SK-N-DZ (cell line): ENCODE measurements around the gene UBA7.
"Not testable (repeated sequence)": the region's sequence is repeated elsewhere in the genome, so short reads cannot be mapped to it uniquely, and the experiment has no call there.

Experiments used
- DNase-seq: peaks from one replicate; pipeline ENCODE4 v3.0.0-alpha.2; 2015; ENCODE audit warnings: low spot score

The UBA7 gene

DNA sequence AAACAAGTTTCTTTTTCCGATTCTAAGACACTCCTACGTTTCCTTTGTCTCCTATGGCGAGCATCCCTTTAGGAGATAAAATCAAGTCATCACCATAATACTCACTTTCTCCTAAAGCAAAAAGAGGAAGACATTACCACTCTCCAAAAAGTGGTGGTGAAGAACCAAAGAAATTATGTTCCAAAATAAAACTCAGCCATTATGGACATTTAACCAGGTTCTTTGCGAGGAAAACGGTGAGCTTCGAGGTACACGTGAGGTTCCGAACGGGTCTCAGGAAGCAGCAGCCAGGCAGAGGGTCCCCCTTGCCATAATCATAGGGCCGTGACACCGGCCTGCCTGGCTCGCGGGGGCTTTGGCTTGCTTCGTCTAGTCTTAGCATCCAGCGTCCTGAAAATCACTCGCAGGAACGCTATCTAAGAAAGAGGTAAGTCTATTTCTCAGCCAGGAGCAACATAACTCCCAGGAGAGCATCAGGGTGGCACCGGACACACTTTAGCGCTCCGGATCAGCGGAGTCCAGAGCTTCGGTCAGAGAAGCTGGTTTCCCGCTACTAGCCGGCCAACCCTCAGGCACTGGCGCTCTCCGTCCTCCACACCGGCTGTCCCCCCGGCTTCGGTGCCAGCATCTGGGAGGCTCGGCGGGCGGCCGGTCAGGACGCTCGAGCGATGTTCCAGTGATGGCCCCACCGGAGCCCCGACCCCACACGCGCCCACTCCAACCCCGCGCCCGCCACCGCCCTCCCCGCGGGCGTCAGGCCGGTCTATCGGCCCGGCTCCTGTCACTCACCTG lies 28.0 kb downstream of the UBA7 start:
- no peak for DNase-seq

DNA sequence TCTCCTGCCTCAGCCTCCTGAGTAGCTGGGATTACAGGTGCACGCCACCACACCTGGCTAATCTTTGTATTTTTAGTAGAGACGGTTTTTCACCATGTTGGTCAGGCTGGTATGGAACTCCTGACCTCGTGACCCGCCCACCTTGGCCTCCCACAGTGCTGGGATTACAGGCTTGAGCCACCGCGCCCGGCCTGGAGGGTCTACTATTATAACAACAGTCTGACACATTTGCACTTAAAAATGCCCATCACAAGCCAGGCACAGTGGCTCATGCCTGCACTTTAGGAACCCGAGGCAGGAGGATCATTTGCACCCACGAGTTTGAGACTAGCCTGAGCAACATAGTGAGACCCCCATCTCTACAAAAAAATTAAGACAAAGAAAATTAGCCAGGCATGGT lies 31.5 kb downstream of the UBA7 start:
- DNase-seq, result not testable (repeated sequence)

DNA sequence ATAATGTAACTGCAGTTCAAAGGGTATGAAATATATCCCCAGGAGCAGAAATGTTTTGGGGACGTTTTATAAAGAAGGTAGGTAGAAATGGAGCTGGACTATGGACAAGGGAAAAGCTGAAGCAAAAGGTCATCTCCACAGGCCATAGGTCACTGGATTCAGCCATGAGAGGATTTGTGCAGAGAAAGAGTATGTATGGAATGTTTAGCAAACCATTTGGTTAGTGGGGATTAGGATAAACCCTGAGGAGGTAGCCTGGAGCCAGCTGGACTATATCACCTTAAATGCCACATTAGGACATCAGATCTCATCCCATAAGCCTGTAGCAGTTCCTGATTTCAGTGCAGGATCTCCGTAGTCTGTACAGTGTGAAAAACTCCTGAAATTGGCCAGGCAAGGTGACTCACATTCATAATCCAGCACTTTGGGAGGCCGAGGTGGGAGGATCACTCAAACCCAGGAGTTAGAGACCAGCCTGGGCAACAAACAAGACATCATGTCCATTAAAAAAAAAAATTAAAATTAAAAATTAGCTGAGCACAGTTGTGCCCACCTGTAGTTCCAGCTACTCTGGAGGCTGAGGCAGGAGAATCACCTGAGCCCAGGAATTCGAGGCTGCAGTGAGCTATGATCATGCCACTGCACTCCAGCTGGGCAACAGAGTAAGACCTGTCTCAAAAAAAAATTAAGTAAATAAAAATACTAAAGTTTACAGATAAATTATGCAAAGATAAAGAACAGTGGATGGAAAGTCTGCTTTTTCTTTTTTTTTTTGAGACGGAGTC lies 32.1 kb downstream of the UBA7 start:
- no peak for DNase-seq

DNA sequence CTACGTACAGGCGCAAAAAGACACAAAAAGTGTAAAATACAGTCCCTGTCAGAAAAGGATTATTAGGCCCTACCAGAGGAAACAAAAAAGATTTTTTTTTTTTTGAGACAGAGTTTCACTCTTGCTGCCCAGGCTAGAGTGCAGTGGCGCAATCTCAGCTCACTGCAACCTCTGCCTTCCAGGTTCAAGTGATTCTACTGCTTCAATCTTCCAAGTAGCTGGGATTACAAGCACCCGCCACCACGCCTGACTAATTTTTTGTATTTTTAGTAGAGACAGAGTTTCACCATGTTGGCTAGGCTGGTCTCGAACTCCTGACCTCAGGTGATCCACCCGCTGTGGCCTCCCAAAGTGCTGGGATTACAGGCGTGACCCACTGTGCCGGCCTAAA lies 32.8 kb downstream of the UBA7 start:
- not testable (repeated sequence) for DNase-seq

DNA sequence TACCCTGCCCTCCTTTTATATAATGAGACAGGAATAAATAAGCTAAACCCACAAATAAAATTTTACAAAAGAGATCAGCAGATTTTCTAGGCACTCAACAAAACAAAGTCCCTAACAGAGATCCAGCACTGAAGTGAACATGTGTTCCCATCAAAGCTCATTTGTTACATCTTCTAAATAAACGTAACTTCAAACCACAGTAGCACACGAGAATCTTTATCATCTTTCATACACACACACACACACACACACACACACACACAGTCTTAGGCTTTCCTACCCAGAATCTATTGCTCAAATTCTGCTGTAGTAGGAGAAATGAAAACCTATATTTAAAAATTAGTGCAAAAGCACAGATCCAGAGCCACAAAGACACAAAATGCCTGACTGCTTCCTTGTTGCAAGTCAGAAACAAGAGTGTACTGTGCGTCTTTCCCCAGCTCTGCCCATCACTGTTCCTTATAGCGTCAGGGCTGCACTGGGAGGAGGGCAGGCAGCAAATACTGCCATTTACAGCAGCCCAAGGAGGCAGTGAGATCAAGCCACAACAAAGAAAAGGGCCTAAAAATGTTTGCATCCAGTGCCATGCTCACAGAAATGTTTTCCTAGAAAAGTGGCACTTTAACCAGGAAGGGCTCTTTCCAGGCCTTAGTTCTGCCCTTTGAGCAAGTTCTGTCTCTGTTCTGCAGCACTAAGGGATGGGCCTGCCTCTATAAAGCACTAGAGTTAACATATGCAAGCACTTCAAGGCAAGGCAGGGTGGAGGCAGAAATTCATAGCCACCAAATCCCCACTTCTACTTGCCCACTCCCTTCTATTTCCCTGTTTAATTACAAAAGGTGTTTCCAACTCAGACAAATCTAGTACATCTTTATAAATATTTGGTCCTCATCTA lies 33.4 kb downstream of the UBA7 start:
- no peak for DNase-seq

DNA sequence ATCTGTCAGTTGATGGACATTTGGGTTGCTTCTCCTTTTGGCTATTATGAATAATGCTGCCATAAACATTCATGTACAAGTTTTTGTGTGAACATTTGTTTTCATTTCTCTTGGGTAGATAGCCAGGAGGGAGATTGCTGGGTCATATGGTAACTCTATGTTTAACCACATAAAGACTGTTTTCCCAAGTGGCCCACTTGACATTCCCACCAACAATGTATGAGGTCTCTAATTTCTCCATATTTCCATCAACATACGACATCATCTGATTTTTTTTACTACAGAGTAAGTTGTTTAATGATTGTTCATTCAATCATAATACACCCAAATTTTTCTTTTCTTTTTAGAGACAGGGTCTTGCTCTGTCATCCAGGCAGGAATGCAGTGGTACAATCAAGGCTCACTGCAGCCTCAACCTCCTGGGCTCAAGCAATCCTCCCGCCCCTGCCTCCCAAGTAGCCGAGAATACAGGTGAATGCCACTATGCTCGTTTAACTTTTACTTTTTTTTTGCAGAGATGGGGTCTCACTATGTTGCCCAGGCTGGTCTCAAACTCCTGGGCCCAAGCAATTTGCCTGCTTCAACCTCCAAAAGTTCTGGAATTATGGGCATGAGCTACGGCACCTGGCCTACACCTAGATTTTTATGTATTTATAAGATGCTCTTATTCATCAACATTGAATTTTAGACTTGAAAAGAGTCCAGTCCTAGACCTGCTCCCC lies 34.2 kb downstream of the UBA7 start:
- DNase-seq, result no peak

DNA sequence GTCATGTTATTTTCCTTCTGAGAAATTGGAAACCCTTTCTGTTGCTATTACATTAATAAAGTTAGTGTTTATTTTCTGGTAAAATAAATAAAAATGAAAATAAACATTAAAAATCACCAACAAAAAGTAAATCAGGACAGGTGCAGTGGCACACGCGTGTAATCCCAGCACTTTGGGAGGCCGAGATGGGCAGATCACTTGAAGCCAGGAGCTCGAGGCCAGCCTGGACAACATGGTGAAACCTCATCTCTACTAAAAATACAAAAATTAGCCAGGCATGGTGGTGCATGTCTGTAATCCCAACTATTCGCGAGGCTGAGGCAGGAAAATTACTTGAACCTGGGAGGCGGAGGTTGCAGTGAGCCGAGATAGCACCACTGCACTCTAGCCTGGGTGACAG lies 37.7 kb downstream of the UBA7 start:
- not testable (repeated sequence) for DNase-seq

DNA sequence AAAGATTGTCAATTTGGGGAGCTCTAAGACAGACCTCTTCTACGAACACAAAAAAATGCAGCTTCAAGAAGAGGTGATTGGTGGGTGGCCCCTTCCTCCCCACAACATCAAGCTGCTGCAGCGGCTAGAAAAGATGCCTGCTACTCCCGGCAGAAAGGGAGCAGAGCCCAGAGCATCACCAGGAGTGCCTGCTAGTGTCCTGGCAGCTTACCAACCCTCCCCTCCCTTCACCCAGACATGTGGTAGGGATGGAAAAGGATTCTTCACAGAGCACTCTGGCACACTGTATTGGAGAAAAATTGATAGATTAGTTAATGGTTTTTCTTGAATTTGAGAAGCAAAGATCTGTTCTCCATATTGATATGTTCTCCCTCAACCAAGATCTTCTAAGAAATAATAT lies 38.2 kb downstream of the UBA7 start:
- no peak for DNase-seq

DNA sequence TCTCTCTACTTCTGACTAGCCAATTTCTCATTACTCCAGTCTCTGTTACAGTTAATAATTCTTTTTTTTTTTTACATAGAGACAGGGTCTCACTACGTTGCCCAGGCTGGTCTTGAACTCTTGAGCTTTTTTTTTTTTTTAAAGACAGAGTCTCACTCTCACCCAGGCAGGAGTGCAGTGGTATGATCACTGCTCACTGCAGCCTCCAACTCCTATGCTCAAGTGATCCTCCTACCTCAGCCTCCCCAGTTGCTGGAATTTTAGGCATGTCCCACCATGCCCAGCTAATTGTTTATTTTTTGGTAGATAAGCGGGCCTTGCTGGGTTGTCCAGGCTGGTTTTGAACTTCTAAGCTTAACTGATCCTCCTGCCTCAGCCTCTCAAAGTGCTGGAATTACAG lies 41.0 kb downstream of the UBA7 start:
- DNase-seq, result no peak

DNA sequence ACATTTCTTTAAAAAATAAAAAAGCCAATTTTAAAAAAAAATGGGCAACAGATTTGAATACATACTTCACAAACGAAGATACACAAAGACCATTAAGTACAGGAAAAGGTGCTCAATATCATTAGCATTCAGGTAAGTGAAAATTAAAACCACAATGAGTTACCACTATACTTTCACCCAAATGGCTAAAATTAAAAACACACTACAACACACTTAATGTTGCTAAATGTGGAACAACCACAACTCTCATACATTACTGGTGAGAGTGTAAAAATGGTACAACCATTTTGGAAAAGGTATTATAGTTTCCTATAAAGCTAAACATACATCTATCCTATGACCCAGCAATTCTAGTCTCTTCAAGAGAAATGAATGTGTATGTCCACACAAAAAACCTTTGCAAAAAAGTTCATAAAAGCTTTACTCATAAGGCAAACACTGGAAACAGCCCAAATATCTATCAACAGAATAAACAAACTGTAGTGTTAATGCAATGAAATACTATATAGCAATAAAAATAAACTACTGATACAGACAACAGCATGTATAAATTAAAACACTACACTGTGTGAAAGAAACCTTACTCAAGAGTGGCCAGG lies 42.3 kb downstream of the UBA7 start:
- DNase-seq, result no peak

DNA sequence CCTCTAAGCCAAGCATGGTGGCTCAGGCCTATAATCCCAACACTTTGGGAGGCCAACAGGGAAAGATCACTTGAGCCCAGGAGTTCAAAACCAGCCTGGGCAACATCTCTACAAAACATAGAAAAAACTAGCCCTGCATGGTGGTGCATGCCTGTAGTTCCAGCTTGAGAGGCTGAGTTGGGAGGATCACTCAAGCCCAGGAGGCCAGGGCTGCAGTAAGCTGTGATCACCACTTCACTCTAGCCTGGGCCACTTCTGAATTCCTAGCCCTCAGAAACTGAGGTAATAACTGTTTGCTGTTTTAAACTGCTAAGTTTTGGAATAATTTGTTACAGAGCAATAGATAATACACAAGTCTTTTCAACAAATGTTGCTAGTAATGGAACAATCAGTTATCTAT lies 43.8 kb downstream of the UBA7 start:
- no peak for DNase-seq

DNA sequence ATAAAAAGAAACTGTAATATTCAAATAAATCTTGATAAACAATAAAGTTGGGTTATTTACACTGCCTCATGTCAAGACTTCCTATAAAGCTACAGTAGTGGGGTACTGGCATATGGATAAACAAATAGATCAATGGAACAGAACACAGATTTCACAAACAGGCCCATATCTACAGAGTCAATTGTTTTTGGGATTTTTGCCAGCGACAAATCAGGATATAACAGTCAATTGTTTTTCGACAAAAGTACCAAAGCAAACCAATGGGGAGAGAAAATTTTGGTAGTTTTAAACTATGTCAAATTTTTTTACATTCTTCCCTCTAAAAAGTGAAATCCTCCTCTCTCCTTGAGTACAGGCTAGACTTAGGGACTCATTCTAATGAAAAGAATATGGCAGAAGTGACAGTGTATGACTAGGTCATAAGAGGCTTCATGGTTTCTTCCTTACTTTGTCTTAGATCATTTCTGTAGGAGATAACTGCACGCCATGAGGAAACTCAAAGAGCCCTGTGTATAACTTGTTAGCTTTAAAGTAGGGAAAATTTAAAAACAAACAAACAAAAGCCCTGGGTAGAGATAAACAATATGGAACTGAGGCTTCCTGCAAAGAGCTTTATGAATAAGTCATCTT lies 44.4 kb downstream of the UBA7 start:
- DNase-seq, result no peak

DNA sequence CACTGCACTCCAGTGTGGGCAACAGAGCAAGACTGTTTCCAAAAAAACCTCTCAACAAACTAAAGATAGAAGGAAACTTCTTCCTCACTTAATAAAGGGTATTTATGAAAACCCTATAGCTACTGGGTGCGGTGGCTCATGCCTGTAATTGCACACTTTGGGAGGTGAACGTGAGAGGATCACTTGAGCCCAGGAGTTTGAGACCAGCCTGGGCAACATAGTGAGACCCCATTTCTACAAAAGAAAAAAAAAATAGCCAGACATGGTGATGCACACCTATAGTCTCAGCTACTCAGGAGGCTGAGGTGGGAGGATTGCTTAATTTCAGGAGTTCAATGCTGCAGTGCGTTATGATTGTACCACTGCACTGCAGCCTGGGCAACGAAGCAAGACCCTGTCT lies 49.8 kb downstream of the UBA7 start:
- DNase-seq, result no peak

DNA sequence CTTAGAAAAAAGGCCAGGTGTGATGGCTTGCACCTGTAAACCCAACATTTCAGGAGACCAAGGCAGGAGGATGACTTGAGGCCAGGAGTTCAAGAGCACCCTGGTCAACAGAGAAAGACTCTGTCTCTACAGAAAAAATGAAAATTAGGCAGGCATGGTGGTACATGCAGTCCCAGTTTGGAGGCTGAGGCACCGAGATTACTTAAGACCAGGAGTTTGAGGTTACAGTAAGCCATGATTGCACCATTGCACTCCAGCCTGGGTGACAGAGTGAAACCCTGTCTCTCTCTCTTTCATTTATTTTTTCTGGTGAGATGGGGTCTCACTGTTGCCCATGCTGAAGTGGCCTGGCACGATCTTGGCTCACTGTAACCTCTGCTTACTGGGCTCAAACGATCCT lies 52.1 kb downstream of the UBA7 start:
- no peak for DNase-seq

DNA sequence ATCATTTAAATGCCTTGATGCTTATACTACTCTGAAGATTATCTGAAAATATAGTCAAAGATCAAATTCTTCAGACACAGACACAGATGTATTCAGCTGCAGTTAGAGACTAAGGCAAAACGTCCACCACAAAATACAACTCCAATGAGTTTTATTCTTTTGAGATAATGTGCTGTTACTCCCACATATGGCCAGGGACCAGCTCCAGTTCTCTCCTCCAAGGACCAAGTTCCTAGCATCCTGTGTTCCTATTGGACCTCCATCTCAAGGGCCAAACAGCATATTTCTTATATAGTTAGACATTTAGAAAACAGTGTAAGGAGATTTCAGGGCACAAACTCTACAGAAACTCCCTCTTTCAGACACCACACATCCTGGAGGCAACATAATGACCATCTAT lies 54.5 kb downstream of the UBA7 start:
- DNase-seq, result no peak

DNA sequence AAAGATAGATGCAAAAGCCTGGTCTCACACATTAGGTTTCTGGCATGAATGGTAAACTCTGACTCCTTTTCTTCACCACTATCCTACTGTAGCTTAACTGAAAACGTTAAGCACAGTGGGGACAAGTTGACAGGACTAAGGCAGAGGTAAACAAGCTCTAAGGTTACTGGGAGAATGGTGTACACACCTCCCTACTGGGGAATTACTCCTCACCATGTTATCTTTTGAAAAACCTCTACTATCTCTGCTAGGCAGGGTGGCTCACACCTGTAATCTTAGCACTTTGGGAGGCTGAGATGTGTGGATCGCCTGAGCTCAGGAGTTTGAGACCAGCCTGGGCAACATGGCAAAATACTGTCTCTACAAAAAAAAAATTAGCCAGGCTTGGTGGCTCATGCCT lies 56.6 kb downstream of the UBA7 start:
- DNase-seq, result no peak

DNA sequence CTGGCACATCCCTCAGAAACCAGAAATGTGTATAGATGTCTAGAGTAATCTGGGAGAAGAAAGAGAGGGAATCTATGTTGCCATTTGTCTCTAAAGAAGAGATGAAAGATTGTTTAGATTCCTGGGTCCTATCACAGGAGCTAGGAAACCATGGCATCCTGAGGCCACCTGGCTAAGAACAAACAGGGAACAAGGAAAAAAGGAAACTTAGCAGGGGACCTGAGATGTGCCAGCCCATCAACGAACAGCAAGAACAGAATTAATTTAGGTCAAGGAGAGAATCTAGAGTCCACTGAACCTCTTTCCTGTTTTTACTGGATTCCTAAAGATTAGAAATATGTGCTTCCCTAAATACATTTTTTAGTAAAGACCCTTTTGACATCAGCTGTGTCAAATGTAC lies 57.7 kb downstream of the UBA7 start:
- DNase-seq, result no peak
